HCT116 (cell line): ENCODE results near the gene CHID1. TPM values are rescaled to one million over a fixed set of nuclear protein-coding genes. Genes with fewer than 3 reads are reported as not detected.

Experiments used
- ATAC-seq: fragments of 200-7000 bp; cut with Tn5 transposase; 2 replicates; pipeline ENCODE4 v1.9.1; 2020; ENCODE audit warnings: mild to moderate bottlenecking, moderate library complexity
- BruUV-seq: library from RNA; stranded (reverse); fragments of 400-500 nt; replicated peaks from 2 replicates; lab custom pipeline; 2021; lab: Mats Ljungman, UMichigan
- CTCF ChIA-PET: fragments of 300-600 bp; sonication (Branson Sonifier 250); formaldehyde crosslinking; loops from one replicate; lab custom pipeline; 2021; ENCODE audit warnings: antibody characterized with exemption; lab: Charles Lee
- POLR2A ChIA-PET: fragments of 300-600, 350-600 bp; sonication (Branson Sonifier 250); formaldehyde crosslinking; loops from one replicate; lab custom pipeline; 2021; ENCODE audit warnings: antibody characterized with exemption; lab: Charles Lee
- RAD21 ChIA-PET, 2 experiments: fragments of 300-600 bp; sonication (Branson Sonifier 250); formaldehyde crosslinking; loops; one replicate each; lab custom pipeline; 2023; ENCODE audit warnings: low total read pairs in 2 of 2; ENCODE audit not compliant: uncharacterized antibody in 2 of 2, unreplicated experiment in 2 of 2, low non-redundant PET in 1 of 2; lab: Charles Lee
- DNase-seq: peaks from one replicate; pipeline ENCODE4 v3.0.0-alpha.2; 2010; ENCODE audit warnings: low read depth, low spot score
- H2AFZ ChIP-seq: fragments of 200-600 bp; shearing (Covaris generic), sonication (generic); 2 replicates; pipeline ENCODE4 v1.6.1; 2017; ENCODE audit warnings: low read depth, mixed run types, mixed read lengths, antibody characterized with exemption, low read length; ENCODE audit not compliant: poor library complexity, severe bottlenecking
- H3K27ac ChIP-seq: 2 replicates; pipeline ENCODE4 v1.5.1; 2012; ENCODE audit warnings: low read depth, low read length
- H3K27me3 ChIP-seq: fragments of 200-600 bp; sonication (generic); 2 replicates; pipeline ENCODE4 v1.6.1; 2016; ENCODE audit warnings: mixed run types, low read length, mixed read lengths; ENCODE audit not compliant: insufficient read depth
- H3K36me3 ChIP-seq, 2 experiments: fragments of 200-500 bp in 1 of 2; fragments of 200-600 bp in 1 of 2; sonication (Bioruptor generic) in 1 of 2; sonication (generic) in 1 of 2; 2 replicates each; pipeline versions ENCODE4 v1.5.1 to v1.6.1; 2014 to 2016; ENCODE audit warnings: low read length in 2 of 2, inconsistent platforms in 1 of 2, mixed read lengths in 1 of 2, mixed run types in 1 of 2; ENCODE audit not compliant: insufficient read depth in 2 of 2, control insufficient read depth in 1 of 2
- H3K4me1 ChIP-seq, 2 experiments: fragments of 200-600 bp in 1 of 2; sonication (generic) in 1 of 2; 2 replicates each; pipeline versions ENCODE4 v1.5.1 to v1.6.1; 2012 to 2017; ENCODE audit warnings: low read length in 2 of 2, inconsistent platforms in 1 of 2, mild to moderate bottlenecking in 1 of 2, mixed read lengths in 1 of 2, mixed run types in 1 of 2, moderate library complexity in 1 of 2; ENCODE audit not compliant: insufficient read depth in 2 of 2, control insufficient read depth in 1 of 2
- H3K4me2 ChIP-seq: fragments of 200-600 bp; sonication (generic); 2 replicates; pipeline ENCODE4 v1.6.1; 2017; ENCODE audit warnings: mixed run types, low read length, mixed read lengths
- H3K4me3 ChIP-seq, 2 experiments: fragments of 200-600 bp in 1 of 2; sonication (generic) in 1 of 2; replicated peaks in 1 of 2; 2 replicates each; pipeline ENCODE4 v1.5.1; 2011 to 2016; ENCODE audit warnings: low read length in 2 of 2, control low read depth in 1 of 2, low read depth in 1 of 2, mild to moderate bottlenecking in 1 of 2, mixed read lengths in 1 of 2, mixed run types in 1 of 2
- H3K79me2 ChIP-seq: fragments of 200-600 bp; sonication (generic); 2 replicates; pipeline ENCODE4 v1.6.1; 2017; ENCODE audit warnings: mild to moderate bottlenecking, mixed run types, low read length, moderate library complexity, mixed read lengths; ENCODE audit not compliant: insufficient read depth
- H3K9ac ChIP-seq: fragments of 200-600 bp; sonication (generic); 2 replicates; pipeline ENCODE4 v1.6.1; 2016; ENCODE audit warnings: low read length, mixed read lengths
- H3K9me2 ChIP-seq: fragments of 200-600 bp; sonication (generic), shearing (Covaris generic); 2 replicates; pipeline ENCODE4 v1.6.1; 2017; ENCODE audit warnings: mixed run types, mild to moderate bottlenecking, moderate library complexity; ENCODE audit not compliant: insufficient read depth
- H3K9me3 ChIP-seq, 2 experiments: fragments of 200-500 bp in 1 of 2; fragments of 200-600 bp in 1 of 2; sonication (Bioruptor generic) in 1 of 2; sonication (generic) in 1 of 2; 2 replicates each; pipeline ENCODE4 v1.6.1; 2014 to 2017; ENCODE audit warnings: low read length in 2 of 2, mixed read lengths in 2 of 2, inconsistent platforms in 1 of 2, low read depth in 1 of 2, mild to moderate bottlenecking in 1 of 2, mixed run types in 1 of 2, moderate library complexity in 1 of 2; ENCODE audit not compliant: control insufficient read depth in 1 of 2, insufficient read depth in 1 of 2
- H4K20me1 ChIP-seq: fragments of 200-600 bp; sonication (generic), shearing (Covaris generic); 2 replicates; pipeline ENCODE4 v1.6.1; 2017; ENCODE audit warnings: mixed run types, mild to moderate bottlenecking, moderate library complexity; ENCODE audit not compliant: insufficient read depth
- CBX3 ChIP-seq: IDR thresholded peaks from 2 replicates; pipeline ENCODE4 v1.6.1; 2012; ENCODE audit warnings: low read depth
- CEBPB ChIP-seq: IDR thresholded peaks from 2 replicates; pipeline ENCODE4 v1.6.1; 2012; ENCODE audit warnings: low read depth
- EGR1 ChIP-seq: IDR thresholded peaks from 2 replicates; pipeline ENCODE4 v1.6.1; 2012; ENCODE audit warnings: low read depth
- ELF1 ChIP-seq: IDR thresholded peaks from 2 replicates; pipeline ENCODE4 v1.6.1; 2012; ENCODE audit warnings: low read depth, borderline replicate concordance
- EZH2 ChIP-seq: fragments of 200-600 bp; sonication (generic); IDR thresholded peaks from 2 replicates; pipeline ENCODE4 v1.6.1; 2017; ENCODE audit warnings: antibody characterized with exemption, mixed run types
- EZH2phosphoT487 ChIP-seq: fragments of 200-600 bp; IDR thresholded peaks from 2 replicates; pipeline ENCODE4 v1.6.1; 2018; ENCODE audit warnings: antibody characterized with exemption, borderline replicate concordance
- POLR2A ChIP-seq: IDR thresholded peaks from 2 replicates; pipeline ENCODE4 v1.7.0; 2011; ENCODE audit warnings: borderline replicate concordance; ENCODE audit not compliant: insufficient read depth, insufficient read length; ENCODE audit errors: extremely low read depth
- RAD21 ChIP-seq: IDR thresholded peaks from 2 replicates; pipeline ENCODE4 v1.6.1; 2012; ENCODE audit warnings: low read depth, mild to moderate bottlenecking
- SP1 ChIP-seq: IDR thresholded peaks from 2 replicates; pipeline ENCODE4 v1.6.1; 2012; ENCODE audit warnings: low read depth
- intact Hi-C: fragments of 100-400 bp; cut with micrococcal nuclease; formaldehyde crosslinking; loops from 2 replicates; pipeline ENCODE4 v1.10.0; 2022
- total RNA-seq: library from RNA; stranded (reverse); gene quantifications from one replicate; pipeline ENCODE4 v1.2.1, GENCODE V29; 2021; ENCODE audit not compliant: unreplicated experiment

The CHID1 gene
- total RNA-seq, 1 experiment from 2014 or later: 102 TPM

DNA sequence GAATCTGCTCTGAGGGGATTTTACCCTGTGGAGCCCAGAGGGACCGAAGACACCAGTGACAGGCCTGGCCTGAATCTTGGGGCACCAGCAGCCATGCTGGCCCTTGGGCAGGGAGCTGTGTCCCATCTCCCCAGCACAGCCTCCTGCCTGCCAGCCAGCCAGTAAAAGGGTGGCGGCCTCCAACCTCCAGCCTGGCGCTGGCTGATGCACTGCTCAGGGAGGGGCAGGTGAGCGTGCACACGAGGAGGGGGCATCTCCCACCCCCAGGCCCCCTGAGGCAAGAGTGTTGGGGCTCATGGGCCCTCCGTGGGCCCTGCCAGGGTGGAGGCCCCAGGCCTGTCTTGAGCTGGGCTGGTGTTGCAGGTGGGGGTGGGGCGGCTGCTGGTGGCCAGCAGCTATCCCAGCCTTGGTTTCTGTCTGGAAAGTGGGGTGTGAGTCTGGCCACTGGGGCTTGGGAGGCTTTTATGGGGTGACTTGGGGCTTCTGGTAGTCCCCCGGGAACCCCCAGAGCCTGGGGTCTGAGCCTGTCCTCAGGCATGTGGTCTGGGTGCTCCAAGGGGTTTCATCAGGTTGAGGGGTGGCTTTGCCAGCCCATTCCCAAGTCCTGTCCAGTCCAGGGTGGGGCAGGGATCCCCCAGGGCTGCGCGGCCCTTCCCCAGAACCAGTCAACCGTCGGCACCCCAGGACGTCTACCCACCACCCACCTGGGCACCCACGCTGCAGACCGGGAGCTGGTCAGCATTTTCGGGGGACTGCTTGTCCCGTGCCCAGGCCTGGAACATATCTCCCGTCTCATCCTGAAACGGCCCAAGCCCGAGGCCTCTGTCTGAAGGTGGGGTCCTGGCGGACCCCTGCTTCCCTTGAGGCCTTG lies 50.1 kb downstream of the CHID1 start (continued):
- TF ChIP-seq CEBPB (no peak), CBX3 (no peak), EGR1 (no peak), EZH2 (no peak)

DNA sequence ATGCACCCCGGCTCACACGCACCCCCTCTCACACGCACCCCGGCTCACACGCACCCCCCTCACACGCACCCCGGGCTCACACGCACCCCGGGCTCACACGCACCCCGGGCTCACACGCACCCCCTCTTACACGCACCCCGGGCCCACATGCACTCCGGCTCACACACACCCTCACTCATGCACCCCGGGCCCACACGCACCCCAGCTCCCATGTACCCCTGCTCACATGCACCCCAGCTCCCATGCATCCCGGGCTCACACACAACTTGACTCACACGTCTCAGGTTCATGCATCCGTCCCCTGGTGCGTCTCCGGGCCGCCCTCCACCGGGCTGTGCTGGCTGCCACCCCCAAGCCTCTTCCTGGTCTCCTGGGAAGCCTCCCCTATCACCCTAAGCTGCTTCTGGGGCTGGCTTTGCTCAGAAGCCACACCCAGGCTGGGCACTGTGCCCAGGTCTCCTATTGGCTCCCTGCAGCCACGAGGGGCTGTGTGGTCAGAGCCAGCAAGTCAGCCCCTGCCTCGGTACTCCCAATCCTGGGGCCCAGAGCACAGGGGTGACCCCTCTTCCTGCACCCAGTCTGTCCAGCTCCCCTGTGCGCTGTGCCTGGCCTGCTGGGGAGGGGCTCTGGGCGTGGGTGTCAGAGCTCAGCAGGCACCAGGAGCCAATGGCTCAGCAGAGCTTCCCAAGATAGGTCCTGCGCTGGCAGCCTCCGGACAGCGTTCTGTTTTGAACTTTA lies 51.0 kb downstream of the CHID1 start:
- no TSS peak for BruUV-seq
- Histone ChIP-seq H3K4me1 (peaks cover 7 to 23% of the 10 kb centered on the region in 2 experiments), H3K4me3 (no peak overlapping the region), H3K4me2 (peak overlapping the region; percentile 17; the same call in 1 of the 2 replicates), H3K9ac (no peak overlapping the region), H3K9me3 (no peaks in the 10 kb centered on the region), H3K79me2 (no peaks in the 10 kb centered on the region), H3K9me2 (no peaks in the 10 kb centered on the region), H3K27ac (peak overlapping the region; percentile 42; the same call in 1 of the 2 replicates), H3K27me3 (no peaks in the 10 kb centered on the region), H2AFZ (no peak overlapping the region), H3K36me3 (no peaks in the 10 kb centered on the region), H4K20me1 (no peaks in the 10 kb centered on the region)
- TF ChIP-seq SP1: no peak
- TF ChIP-seq RAD21: no peak
- TF ChIP-seq ELF1: no peak
- no peak for TF ChIP-seq EZH2phosphoT487
- no peak for TF ChIP-seq POLR2A
- CTCF ChIA-PET: interaction anchor here (1.3 kb wide), 1 partner anchor 11 kb away, joined by 4 read pairs; no protein-coding TSS in a partner anchor
- DNase-seq (no peak), ATAC-seq (peak; percentile 55)
- POLR2A ChIA-PET: no interaction called here
- RAD21 ChIA-PET: interaction anchor here in 1 of 2 experiments (0.8 kb wide), 1 partner anchor 257 kb away, joined by 3 read pairs; no protein-coding TSS in a partner anchor
- intact Hi-C loops: no loop called here
